ENCODE results near the gene HIC1.

HIC1 gene

DNA sequence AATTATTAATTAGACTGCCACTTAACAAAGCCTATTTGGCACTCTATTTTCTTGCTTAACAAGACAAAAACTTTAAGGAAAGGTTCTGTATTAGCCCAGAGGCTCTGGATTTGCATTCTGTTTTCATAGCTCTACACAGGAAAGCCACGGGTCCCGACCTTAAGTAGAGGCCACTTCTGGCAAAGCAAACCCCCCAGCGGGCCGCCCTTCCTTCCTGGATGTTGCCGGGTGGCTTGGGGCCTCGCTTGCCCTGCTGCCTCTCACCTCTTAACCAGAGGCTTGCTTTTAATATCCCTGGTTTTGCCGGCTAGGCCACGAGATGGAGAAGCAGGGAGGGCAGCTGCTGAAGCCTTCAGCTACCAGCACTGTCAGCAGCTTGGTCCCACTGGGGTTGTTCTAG is 34.2 kb upstream of the HIC1 start:
- Mint-ChIP-seq H3K27ac (no peak overlapping the region), H3K4me3 (no peak overlapping the region), H3K9me3 (no peaks in the 10 kb centered on the region), H3K4me1 (peaks cover 31% of the 10 kb centered on the region), H3K27me3 (peaks cover 39% of the 10 kb centered on the region), H3K36me3 (no peaks in the 10 kb centered on the region)
- no peak for ATAC-seq

DNA sequence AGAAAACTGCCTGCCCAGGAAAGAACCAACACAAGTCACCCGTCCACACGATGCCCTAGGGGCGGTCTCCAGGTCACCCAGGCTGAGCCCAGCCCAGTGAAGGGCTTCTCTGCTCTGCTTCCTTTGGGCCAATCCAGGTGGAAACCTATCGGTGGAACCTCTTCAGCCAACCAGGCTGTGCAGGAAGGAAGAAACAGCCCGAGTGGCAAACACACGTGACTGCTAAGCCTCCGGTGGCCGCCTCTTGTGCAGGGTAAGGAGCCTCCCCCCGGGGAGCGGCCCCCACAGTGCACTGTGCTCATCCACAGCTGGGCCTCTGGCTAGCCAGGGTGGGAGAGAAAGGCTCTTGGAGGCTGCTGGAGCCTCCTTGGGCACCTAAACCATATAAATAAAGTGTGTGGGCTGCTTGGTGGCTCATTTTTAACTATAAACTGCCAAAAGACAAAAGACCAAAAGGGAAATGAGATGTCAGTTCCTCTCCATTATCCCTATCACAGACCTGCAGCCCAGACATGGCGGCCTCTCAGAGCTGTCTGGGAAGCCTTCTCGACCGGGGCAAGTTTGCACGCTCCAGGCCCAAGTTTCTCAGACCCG is 32.2 kb upstream of the HIC1 start:
- Mint-ChIP-seq H3K4me1 (peaks cover 37% of the 10 kb centered on the region), H3K27me3 (peaks cover 54% of the 10 kb centered on the region), H3K4me3 (no peak overlapping the region), H3K36me3 (no peaks in the 10 kb centered on the region), H3K9me3 (no peaks in the 10 kb centered on the region), H3K27ac (no peak overlapping the region)
- ATAC-seq = no peak

DNA sequence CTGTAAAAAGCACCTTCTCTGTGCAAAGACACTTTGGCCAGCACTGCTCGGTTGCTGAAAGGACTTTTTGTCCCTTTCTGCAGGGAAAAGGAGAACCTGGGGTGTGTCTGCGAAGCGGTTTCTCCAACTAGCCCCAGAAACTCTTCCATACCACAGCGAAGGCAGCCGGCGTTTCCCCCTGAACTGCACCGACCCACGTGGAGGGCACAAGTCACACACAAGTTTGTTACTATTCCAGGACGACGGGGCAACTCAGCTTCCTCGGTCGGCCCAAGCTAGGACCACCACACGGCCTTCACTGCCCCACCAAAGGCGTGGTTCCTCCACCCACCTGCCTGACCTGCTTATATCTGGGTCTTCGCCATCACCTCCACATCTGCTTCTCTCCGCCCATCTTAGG is 31.6 kb upstream of the HIC1 start:
- peaks cover 54% of the 10 kb centered on the region for H3K27me3 Mint-ChIP-seq
- ATAC-seq = no peak

DNA sequence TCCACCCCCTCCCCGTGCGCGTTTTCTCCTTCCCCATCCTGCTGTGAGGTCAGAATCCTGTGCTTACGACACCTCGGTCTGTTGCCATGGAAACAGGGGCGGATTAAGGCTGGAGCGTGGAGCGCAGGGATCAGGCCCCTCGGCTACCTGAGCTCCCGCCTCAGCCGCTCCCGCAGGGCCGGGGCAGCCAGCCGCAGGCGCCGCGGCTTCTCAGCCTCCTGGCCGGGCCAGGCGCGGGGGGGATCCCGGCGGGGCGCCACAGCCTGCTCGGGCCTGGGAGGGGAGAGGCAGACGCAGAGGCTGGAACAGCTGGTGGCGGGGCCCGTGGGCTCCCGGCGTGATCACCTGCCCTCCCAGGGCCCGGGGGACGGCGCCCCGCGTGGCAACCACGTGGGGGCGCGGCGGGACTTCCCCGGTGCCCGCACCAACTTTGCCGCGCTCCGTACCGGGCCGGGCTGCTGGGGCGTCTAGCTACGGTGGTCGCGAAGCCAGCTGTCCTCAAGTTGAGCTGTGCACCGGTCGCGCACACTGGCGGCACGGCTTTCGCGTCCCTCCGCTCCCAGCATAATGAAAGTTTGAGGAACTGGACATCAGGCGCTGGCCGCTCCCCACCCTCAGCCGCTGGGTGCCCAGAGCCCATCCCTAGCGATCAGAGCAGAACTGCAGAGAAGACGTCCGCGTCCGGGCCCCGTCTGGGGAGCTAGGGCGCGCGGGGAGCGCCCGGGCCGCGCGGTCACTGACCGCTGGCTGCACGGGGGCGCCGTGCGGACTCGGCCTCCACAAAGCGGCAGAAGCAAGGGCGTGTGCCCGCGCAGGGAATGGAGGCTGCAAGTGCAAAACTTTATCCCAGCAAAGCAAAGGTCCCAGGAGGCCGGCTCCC is 31.0 kb upstream of the HIC1 start:
- Mint-ChIP-seq H3K27ac (no peak overlapping the region), H3K36me3 (no peaks in the 10 kb centered on the region), H3K9me3 (no peaks in the 10 kb centered on the region), H3K4me3 (peak overlapping the region; percentile 62), H3K27me3 (peaks cover 54% of the 10 kb centered on the region), H3K4me1 (peaks cover 28% of the 10 kb centered on the region)
- ATAC-seq = no peak

More for the DNA sequence above, 31.6 kb upstream of the HIC1 start:
- peak overlapping the region; percentile 46 for H3K4me3 Mint-ChIP-seq
- peaks cover 32% of the 10 kb centered on the region for H3K4me1 Mint-ChIP-seq
- H3K36me3 Mint-ChIP-seq = no peaks in the 10 kb centered on the region
- H3K9me3 Mint-ChIP-seq = no peaks in the 10 kb centered on the region
- H3K27ac Mint-ChIP-seq = no peak overlapping the region

DNA sequence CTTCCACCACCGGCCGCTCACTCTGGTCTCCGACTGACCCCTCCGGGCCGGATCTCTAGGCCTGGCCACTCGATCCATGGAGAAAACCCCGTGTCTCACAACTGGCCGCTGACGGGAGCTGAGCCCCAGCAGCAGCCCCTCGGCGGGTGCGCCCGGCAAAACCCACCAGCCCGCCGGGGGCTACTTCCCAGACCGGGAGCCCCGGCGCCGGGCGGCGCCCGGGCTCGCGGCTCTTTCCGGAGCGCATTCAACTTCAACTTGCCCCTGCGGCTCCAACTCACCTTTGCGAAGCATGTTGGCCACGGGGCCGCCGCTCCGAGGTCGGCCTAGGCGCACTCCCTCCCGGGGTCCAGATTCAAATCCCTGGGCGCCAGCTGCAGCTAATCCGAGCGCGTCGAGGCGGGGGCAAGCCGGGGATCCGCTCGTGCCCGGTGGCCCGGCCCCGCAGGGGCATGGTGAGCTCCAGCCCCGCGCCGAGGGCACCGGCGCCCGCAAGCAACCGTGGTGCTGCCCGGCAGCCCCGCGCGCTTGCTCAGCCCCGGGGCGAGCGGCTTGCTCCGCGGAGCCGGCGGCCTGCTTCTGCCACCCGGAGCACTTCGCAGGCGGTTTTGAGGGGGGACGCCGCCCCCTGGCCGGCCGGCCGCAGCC is 30.2 kb upstream of the HIC1 start:
- H3K36me3 Mint-ChIP-seq = no peaks in the 10 kb centered on the region
- H3K4me1 Mint-ChIP-seq = peaks cover 32% of the 10 kb centered on the region
- H3K4me3 Mint-ChIP-seq = peak overlapping the region; percentile 62
- H3K27ac Mint-ChIP-seq = no peak overlapping the region
- H3K27me3 Mint-ChIP-seq = peaks cover 48% of the 10 kb centered on the region
- ATAC-seq = no peak
- no peaks in the 10 kb centered on the region for H3K9me3 Mint-ChIP-seq

DNA sequence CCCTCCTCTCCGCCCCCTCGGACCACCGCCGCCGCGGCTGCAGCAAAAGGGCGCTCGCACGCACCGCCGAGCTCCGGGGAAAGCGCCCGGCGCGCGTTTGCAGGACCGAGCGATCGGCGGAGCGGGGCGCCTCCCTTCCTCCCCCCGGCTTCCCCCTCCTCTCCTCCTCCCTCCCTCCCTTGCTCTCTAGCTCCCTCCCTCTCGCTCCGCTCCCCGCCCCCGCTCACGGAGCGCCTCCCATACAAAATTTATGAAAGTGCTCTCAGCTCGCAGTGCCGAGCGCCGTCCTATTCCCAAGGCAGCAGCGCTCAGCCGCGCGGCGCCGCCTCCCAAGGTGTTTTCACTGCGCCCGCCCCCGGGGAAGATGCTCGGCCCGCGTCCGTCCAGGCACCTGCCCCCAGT is 29.7 kb upstream of the HIC1 start, which contains the start of gene RTN4RL1:
Gene RTN4RL1 (minus strand): TSS at position 115 of the 402 bp plus-strand sequence. CDS start 469 bp downstream, outside the sequence.
- Mint-ChIP-seq H3K9me3 (no peaks in the 10 kb centered on the region), H3K36me3 (no peaks in the 10 kb centered on the region), H3K4me1 (peaks cover 35% of the 10 kb centered on the region), H3K4me3 (peak within 1 kb of the TSS; percentile 77), H3K27ac (no peak within 1 kb of the TSS), H3K27me3 (peaks cover 47% of the 10 kb centered on the region)
- ATAC-seq = peak; percentile 20

DNA sequence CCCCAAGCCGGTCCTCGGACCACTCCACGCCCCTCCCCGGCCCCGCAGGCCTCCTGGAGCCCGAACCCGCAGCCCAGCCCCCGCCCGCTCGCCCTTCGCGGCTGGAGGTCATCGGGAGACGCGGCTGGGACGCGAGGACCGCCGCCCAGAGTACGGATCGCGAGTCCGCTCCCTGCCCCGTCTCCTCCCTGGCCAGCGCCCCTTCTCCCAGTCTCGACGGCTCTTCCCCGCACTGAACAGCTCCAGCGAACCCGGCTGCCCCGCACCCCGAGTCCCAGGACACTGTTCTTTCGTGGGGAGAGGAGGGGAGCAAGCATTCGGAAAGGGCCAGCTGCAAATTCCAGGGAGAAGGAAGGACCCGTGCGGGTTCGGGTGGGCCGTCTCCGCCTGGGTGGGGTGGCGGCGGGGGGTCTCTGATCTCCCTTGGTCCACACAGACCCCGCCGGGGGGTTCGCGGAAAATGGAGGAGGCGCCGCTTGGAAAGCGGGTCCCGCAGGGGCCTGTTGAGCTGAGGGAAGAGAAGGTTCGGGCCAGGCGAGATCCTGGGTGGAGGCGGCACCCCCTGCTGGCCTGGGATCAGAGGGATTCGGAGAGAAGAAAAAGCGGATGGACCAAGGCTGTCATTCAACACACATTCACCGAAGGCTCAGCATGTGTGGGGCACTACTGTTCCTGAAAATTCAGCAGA is 29.1 kb upstream of the HIC1 start:
- ATAC-seq = no peak
- Mint-ChIP-seq H3K4me3 (peak overlapping the region; percentile 77), H3K9me3 (no peaks in the 10 kb centered on the region), H3K27ac (no peak overlapping the region), H3K4me1 (peaks cover 38% of the 10 kb centered on the region), H3K27me3 (peaks cover 47% of the 10 kb centered on the region), H3K36me3 (no peaks in the 10 kb centered on the region)

DNA sequence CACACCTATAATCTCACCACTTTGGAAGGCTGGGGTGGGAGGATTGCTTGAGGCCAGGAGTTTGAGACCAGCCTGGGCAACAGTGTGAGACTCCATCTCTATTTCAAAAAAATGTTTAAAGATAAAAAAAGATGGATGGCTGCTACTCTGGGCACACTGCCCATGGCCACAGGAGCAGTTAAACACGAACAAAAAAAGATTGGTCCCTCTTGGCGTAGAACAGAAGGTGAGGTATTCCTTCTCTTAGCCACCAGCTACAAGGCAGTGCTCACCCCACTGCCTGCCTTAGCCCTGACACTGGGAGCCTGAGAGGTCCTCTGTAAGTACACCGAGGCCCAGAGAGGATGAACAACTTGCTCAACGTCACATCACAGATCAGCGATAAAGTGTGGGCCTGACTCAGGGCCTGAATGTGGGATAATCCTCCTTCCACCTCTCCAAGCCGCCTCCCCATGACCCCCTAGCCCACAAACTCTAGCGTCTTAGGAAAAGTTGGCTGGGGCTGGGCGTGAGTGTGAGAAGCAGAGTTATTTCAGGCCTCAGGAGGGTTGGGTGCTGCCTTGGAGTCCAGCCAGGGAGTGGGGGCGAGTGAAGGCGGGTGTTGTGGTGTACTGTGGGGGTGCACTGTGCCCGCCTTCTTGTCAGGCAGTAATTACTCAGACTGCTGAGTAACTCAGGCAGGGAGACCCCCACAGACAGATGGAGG is 27.2 kb upstream of the HIC1 start:
- peaks cover 44% of the 10 kb centered on the region for H3K27me3 Mint-ChIP-seq
- no peak overlapping the region for H3K4me3 Mint-ChIP-seq
- H3K27ac Mint-ChIP-seq = no peak overlapping the region
- peaks cover 34% of the 10 kb centered on the region for H3K4me1 Mint-ChIP-seq
- H3K36me3 Mint-ChIP-seq = no peaks in the 10 kb centered on the region
- no peak for ATAC-seq
- no peaks in the 10 kb centered on the region for H3K9me3 Mint-ChIP-seq

DNA sequence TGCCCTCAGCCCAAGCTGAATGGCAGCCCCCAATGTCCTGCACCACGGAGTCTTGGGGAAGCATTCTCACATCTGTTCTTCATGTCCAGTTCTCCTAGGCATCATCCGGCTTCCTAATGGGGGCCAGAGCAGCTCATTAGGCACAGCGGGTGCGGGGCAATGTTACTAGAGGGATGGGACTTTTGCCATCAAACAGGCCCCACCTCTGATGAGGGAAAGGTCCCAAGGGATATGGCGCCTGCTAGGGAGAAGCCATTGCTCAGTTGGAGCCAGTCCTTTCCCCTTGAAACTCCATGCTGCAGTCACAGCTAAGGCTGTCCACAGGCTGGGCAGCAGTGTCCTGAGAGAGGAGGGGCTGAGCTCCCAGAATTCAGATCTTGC is 26.7 kb upstream of the HIC1 start:
- Mint-ChIP-seq H3K36me3 (no peaks in the 10 kb centered on the region), H3K4me3 (no peak overlapping the region), H3K9me3 (no peaks in the 10 kb centered on the region), H3K4me1 (peaks cover 34% of the 10 kb centered on the region), H3K27me3 (peaks cover 40% of the 10 kb centered on the region), H3K27ac (no peak overlapping the region)
- ATAC-seq = no peak

DNA sequence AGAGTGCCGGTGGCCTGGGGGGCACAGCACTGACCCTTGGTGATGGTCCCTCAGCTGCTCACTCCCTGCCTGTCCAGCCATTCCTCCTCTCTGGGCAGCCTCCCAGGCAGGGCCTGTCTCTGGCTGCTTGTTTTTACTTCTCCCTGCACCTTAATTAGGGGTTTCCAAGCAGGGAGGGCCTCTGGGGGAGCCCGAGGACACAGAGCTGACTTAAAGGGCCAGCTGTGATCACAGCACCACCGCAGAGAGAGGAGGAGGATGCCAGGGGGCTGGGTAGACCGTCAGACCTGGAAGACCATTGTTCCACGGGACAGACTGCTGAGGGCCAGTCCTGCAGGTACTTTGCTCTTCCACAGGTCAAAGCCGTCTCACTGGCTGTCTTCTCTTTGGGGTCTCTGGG is 26.2 kb upstream of the HIC1 start:
- no peaks in the 10 kb centered on the region for H3K9me3 Mint-ChIP-seq
- ATAC-seq = no peak
- no peak overlapping the region for H3K27ac Mint-ChIP-seq
- no peaks in the 10 kb centered on the region for H3K36me3 Mint-ChIP-seq
- peaks cover 35% of the 10 kb centered on the region for H3K4me1 Mint-ChIP-seq
- H3K27me3 Mint-ChIP-seq = peaks cover 40% of the 10 kb centered on the region
- no peak overlapping the region for H3K4me3 Mint-ChIP-seq

DNA sequence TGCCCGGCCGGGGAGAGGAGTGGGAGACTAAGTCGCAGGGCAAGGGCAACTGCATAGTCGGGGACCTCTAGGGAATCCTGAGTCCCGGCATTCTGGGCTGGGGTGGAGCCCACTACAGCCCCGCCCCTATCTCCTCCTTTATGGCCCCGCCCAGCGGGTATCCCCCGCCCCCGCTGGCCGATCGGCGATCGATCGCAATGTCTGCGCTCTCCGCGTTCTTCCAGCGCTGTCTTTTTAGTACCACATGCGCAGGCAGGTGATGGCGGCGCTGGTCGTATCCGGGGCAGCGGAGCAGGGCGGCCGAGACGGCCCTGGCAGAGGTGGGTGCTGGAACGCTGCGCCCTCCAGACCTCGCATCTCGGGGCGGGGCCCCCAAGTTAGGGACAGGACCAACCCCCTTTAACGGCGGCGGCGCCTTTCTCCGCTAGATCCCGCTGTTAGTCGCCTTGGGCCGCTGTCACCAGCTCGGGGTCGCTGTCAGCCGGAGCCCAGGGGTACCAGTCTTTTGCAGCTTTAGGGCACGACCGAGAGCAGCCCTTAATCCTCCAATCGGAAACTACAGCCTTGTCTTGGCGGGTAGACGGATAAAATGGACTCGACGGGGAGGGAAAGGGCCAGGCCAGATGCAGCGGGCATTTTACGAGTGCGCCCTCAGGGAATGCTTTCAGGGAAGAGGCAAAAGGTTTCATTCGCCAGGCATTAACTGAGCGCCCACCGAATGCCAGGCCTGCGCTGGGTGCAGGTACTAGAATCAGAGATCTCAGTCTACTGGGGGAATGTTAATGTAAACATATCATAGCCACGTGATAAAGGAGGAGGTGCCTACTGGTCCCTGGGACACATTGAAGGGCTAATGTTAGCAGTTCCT is 24.8 kb upstream of the HIC1 start, which contains the start of gene DPH1:
Gene DPH1 (plus strand): TSS at position 243 of the 868 bp plus-strand sequence. CDS start 17 bp downstream, at position 260.
- Mint-ChIP-seq H3K4me1 (peaks cover 39% of the 10 kb centered on the region), H3K4me3 (peak within 1 kb of the TSS; percentile 96), H3K36me3 (no peaks in the 10 kb centered on the region), H3K27me3 (peaks cover 40% of the 10 kb centered on the region), H3K9me3 (no peaks in the 10 kb centered on the region), H3K27ac (peak within 1 kb of the TSS; percentile 89)
- peak; percentile 92 for ATAC-seq

DNA sequence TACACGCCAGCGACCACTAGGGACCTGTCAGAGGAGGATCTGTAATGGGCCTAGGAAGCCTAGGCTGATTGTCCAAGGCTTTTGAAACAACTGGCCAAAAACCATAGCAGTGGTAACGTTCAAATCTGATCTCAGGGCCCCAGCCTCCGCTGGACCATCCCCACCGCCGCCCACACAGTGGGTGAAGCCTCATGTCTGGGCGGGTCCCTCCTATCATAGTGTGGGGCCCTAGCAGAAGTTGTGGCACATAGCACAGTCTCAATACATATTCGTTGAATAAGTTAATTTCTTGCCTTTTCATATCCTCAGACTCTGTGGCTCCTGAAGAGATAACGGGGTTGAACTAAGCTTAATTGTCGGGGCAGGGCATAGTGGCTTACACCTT is 24.1 kb upstream of the HIC1 start:
- peak overlapping the region; percentile 96 for H3K4me3 Mint-ChIP-seq
- peaks cover 35% of the 10 kb centered on the region for H3K4me1 Mint-ChIP-seq
- no peaks in the 10 kb centered on the region for H3K9me3 Mint-ChIP-seq
- H3K36me3 Mint-ChIP-seq = no peaks in the 10 kb centered on the region
- peak overlapping the region; percentile 89 for H3K27ac Mint-ChIP-seq
- peaks cover 34% of the 10 kb centered on the region for H3K27me3 Mint-ChIP-seq
- peak; percentile 29 for ATAC-seq

DNA sequence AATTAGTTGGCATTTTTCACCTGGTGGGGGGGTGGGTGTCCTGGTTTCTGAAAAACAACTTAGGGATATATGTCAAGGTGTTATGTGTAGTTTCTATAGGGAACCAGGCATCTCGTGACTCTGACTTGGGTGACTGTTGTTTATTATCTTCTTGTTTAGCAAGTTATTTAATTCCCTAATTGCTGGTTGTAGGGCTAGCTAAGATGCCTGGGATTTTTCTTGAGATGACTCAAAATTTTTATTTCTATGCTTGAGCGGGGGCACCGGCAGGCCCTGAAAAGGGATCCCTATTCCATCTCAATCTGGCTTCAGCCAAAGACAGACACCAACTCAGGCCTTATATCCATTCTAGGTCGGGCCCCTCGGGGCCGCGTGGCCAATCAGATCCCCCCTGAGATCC is 21.8 kb upstream of the HIC1 start:
- H3K4me3 Mint-ChIP-seq = no peak overlapping the region
- peaks cover 10% of the 10 kb centered on the region for H3K27me3 Mint-ChIP-seq
- peaks cover 15% of the 10 kb centered on the region for H3K36me3 Mint-ChIP-seq
- H3K27ac Mint-ChIP-seq = no peak overlapping the region
- H3K4me1 Mint-ChIP-seq = peaks cover 28% of the 10 kb centered on the region
- ATAC-seq = no peak
- no peaks in the 10 kb centered on the region for H3K9me3 Mint-ChIP-seq

DNA sequence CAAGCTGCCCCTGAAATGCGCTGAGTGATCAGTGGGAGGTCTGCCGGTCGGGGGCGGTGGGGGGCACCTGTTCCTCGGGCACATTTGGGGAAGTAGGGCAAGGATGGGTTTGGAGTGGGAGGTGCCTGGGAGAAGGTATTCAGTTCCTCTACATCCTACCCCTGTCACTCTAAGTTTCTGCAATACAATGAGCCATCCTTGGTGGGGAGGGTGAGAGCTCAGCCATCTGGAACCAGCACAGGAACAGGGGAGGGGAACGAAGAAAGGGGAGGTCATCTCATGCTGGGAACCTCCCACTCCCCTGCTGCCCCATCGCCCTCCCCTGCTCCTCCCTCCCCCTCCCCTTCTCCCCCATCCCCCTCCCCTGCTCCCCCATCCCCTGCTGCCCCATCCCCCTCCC is 20.7 kb upstream of the HIC1 start:
- H3K36me3 Mint-ChIP-seq = peaks cover 23% of the 10 kb centered on the region
- H3K27ac Mint-ChIP-seq = peak overlapping the region; percentile 27
- H3K9me3 Mint-ChIP-seq = no peaks in the 10 kb centered on the region
- H3K4me3 Mint-ChIP-seq = no peak overlapping the region
- peaks cover under 1% of the 10 kb centered on the region for H3K27me3 Mint-ChIP-seq
- H3K4me1 Mint-ChIP-seq = peaks cover 28% of the 10 kb centered on the region
- ATAC-seq = no peak
